ENCODE results near the gene FHIP1B. TPM values are rescaled to one million over a fixed set of nuclear protein-coding genes. Genes with fewer than 3 reads are reported as not detected.

FHIP1B gene
- total RNA-seq, 4 donors from 2014 or later, result 19.2 to 43.2 (median 31.3) TPM

DNA sequence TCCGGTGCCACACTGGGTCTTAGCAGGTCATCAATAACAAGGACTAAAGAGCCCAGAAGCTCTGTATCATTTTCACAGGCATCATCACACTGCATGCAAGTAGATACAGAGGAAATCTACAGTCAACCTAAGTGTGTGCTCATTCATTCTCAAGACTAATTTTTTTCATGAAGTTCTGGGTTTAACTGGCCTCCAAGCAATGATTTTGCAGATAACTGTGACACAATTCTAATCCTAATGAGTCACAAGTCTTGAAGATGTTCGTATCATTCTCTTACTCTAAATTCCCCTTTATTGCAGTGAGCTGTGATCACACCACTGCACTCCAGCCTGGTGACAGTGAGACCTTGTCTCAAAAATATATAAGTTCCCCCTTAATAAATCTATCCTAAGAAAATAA lies 33.0 kb downstream of the FHIP1B start:
- TF ChIP-seq, protein P1, sequence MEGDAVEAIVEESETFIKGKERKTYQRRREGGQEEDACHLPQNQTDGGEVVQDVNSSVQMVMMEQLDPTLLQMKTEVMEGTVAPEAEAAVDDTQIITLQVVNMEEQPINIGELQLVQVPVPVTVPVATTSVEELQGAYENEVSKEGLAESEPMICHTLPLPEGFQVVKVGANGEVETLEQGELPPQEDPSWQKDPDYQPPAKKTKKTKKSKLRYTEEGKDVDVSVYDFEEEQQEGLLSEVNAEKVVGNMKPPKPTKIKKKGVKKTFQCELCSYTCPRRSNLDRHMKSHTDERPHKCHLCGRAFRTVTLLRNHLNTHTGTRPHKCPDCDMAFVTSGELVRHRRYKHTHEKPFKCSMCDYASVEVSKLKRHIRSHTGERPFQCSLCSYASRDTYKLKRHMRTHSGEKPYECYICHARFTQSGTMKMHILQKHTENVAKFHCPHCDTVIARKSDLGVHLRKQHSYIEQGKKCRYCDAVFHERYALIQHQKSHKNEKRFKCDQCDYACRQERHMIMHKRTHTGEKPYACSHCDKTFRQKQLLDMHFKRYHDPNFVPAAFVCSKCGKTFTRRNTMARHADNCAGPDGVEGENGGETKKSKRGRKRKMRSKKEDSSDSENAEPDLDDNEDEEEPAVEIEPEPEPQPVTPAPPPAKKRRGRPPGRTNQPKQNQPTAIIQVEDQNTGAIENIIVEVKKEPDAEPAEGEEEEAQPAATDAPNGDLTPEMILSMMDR (IDR thresholded peaks at IDR 0.05; ENCODE audit: low read depth), result no peak

DNA sequence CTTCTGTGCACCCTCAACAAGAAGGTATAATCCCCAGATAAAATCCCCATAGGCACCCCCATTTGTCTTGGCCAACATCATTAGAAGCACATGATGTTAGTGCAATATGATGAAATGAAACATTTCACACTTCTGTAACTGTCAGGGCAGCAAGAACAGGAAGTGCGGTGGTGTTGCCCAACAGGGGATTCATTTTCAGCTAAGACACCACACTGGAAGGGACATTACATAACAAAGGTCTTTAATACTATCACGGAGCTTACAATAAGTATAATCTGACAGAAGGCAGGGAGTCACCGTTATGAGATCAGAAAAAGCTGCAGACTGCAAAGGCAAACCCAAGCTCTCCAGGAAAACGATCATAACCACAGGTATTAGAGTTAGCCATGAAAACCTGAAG lies 33.5 kb downstream of the FHIP1B start:
- TF ChIP-seq, protein P1 (IDR thresholded peaks at IDR 0.05; ENCODE audit: low read depth), result no peak

DNA sequence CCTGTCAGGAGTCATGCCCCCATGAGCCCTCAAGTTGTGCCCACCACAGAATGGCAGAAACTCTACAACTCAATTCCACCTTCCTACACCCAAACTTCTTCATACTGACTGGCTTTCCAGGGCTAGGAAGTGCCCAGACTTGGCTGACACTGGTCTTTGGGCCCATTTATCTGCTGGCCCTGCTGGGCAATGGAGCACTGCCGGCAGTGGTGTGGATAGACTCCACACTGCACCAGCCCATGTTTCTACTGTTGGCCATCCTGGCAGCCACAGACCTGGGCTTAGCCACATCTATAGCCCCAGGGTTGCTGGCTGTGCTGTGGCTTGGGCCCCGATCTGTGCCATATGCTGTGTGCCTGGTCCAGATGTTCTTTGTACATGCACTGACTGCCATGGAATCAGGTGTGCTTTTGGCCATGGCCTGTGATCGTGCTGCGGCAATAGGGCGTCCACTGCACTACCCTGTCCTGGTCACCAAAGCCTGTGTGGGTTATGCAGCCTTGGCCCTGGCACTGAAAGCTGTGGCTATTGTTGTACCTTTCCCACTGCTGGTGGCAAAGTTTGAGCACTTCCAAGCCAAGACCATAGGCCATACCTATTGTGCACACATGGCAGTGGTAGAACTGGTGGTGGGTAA lies 35.1 kb downstream of the FHIP1B start, which contains the start of gene OR52W1:
TSS of gene OR52W1 (plus strand) at position 51 of the 637 bp plus-strand sequence. CDS start at position 51, 0 bp downstream.
- TF ChIP-seq, protein P1 (IDR thresholded peaks at IDR 0.05; ENCODE audit: low read depth), result no peak

DNA sequence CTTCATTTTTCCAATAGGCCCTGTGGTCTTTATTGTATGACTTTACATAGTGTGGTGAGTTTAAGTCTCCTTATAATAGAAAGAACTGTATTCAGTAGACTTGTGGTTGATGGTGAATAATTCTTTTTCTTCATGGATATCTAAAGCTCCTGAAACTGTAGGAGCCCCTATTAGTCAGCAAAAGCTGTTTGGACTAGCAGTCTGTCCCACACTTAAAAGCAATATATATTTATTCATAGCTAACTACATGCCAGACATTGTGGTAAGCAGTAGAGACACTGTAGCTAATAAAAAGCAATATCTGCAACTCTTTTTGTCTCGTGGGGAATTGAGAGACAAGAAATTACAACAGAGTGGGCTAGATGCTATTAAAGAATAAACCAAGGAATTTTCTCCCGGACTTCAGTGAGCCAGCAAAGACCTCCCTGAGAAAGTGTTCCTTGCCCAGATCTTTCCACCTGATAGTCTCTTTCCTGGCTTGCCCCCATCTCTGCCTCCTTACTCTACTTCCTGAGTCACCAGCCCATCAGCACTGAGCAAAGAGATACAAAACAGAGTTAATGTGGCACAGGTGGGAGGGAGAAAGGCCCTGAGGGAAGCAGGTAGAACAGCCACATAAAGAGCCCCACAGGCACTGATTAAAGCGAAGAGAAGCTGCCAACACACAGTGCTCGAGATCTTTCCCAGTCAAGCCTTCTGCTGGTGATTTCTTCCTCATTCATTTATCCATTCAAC lies 36.8 kb downstream of the FHIP1B start:
- TF ChIP-seq, protein P1 (IDR thresholded peaks at IDR 0.05; ENCODE audit: low read depth), result no peak

DNA sequence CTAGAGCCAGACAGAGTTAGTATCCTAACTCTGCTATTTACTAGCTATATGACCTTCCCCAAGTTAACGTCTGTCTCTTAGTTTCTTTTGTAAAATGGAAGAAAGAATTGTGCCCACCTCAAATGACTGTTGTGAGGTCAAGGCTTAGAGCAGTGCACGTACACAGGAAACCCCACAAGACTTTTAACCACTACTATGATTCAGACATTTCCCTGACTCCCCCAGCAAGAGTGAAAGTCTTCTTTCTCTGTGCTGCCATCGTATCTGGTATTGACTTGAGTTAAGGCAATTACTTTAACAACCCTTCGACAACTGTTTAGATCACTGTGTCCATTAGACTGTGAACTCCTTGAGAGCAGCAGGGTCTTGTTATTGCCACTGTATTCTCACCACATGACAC lies 38.0 kb downstream of the FHIP1B start:
- TF ChIP-seq, protein P1 (IDR thresholded peaks at IDR 0.05; ENCODE audit: low read depth), result no peak

DNA sequence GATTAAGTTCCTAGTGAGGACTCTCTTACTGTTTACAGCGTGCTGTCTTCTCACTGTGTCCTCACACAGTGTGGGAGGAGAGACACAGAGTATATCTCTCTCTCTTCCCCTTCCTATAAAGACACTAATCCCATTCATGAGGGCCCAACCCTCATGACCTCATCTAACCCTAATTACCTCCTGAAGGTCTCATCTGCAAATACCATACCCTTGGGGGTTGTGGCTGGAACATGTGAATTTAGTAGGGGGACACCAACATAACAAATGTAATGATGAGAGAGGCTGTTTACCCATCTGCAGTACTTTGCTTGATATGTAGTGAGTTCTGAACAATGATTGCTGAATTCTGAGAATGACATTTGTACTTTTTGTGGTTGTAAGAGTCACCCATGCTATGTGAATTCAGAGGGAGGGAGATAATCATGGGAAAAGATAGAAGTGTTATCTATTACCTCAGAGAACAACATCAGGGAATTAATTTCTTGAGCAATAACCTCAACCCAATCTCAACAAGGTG lies 40.3 kb downstream of the FHIP1B start:
- TF ChIP-seq, protein P1 (IDR thresholded peaks at IDR 0.05; ENCODE audit: low read depth), result no peak

DNA sequence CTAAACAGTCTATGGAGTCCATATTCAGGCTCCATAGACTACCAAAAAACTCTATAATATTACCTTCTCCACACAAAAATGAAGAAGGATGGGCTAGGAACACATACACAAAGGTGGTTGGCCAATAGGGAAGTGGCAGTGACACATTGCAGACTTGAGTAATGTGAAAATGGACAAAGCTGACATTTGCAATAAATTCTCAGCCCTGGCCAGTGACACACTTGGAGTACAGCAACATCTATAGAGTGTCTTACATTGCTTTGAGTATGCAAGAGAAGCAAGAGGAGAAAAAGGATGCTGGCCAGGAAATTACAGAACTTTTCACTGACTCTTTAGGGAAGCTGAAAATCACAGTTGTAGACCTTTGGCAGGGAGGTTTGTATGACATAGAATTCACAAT lies 42.7 kb downstream of the FHIP1B start:
- TF ChIP-seq, protein P1 (IDR thresholded peaks at IDR 0.05; ENCODE audit: low read depth), result no peak
